SH-SY5Y (cell line): ENCODE measurements around the gene SAFB.

Source experiments
- GATA2 ChIP-seq: IDR thresholded peaks from 2 replicates; pipeline ENCODE4 v1.6.1; 2011; ENCODE audit warnings: mild to moderate bottlenecking, low read depth, low read length
- GATA3 ChIP-seq: IDR thresholded peaks from 2 replicates; pipeline ENCODE4 v1.6.1; 2011; ENCODE audit warnings: low read depth, mild to moderate bottlenecking, low read length, moderate library complexity

DNA sequence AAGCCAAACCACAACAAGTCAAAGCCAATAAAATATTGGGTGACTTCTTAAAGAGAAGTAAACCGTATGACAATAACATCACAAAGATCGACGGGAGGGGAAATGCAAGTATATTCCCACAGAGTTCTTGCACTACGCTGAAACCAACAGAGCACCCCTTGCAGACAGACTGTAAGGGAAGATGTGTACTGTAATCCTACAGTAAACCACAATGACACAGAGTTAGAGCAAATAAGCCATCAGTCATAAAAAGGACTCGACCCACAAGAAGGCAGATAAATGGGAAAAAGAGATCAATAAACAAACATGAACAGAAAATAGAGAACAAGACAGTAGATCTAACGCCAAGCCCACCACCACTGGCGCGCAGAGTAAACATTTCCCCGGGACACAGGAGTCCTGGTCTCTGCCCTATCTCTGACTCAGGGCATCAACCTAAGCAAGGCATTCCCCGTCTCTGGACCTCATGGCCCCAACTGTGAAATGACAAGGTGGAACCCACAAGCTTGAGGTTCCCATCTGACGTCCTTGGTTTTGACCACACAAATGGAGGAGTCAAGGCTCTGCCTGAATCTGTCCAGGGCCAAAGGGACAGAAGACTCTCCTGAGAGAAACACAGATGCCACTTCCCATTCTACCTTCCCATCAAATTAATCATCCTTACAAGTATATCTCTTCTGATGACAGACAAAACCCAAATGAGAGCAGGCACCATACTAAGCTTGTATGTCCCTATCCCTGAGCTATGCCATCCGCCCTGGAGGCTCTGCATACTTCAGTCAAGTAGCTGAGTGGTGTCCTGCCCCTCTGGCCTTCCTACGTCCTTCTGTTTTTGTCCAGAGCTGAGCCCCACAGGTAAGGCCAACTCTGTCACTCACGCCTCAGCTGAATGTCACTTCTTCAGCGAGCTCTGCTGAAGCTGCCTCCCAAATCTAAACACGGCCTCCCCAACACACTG lies 15.3 kb upstream of the SAFB start:
- TF ChIP-seq GATA3 (no peak), GATA2 (no peak)
